Measurements from ENCODE around the gene ADCY5.
"Not testable (repeated sequence)": the region's sequence is repeated elsewhere in the genome, so short reads cannot be mapped to it uniquely, and the experiment has no call there.

Gene ADCY5

DNA sequence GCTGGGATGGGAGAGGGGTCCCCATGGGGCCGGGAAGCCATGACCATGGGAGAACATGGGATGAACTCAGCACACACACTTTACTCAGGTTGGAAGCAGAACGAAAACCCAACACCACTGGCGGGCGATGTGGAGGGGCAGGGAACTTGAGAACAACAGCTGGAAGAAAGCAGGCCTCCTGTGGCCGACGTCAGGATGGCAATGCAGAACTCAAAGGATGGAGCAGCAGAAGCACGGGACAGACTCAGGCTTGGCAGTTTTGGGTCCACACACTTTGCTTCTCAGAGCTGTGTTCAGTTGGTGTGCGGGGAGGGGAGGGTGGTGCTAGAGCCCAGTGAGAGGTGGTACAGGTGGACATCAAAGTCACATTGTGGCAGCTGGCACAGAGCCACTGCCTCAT is 166.4 kb downstream of the ADCY5 start:
- no peak for DNase-seq

DNA sequence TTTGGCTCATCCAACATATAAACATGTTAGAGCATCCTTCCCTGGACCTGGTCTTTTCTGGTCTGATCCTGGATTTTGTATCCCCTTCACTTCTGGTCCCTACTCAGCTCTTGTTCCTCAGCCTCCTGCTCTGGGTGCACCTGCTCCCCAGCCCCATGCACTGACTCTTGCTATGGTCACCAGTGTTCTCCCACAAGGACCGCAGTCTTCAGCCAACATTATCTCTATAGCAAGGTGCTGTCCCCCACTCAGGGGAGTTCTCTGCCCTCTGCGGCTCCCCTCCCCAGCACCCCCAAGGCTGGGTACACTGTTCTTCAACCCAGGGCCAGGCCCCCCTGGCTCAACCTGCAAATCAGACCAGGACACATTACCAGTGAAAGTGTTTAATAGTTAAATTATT is 167.0 kb downstream of the ADCY5 start:
- no peak for DNase-seq

DNA sequence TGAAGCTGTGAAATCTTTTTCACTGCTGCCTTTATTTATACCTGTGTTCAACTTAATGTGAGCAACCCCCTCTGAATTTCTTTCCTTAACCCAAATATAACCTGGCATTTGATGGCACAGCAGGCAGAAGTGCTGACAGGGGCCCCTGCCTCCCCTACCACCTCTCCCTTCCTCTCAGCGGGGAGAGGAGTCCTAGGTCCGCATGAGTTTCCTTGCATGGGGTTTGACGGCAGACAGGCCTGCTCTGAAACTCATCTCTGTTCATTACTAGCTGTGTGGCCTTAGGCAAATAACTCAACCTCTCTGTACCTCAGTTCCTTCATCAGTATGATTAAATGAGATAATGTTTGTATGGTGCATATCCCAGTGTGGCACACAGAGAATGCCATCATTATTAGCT is 167.5 kb downstream of the ADCY5 start:
- no peak for DNase-seq

- DNase-seq: no peak
Observed at GRCh38 chr3:123279121-123279520, 169.8 kb downstream of the ADCY5 start.

- DNase-seq: no peak
Observed at GRCh38 chr3:123278446-123278845, 170.4 kb downstream of the ADCY5 start.

DNA sequence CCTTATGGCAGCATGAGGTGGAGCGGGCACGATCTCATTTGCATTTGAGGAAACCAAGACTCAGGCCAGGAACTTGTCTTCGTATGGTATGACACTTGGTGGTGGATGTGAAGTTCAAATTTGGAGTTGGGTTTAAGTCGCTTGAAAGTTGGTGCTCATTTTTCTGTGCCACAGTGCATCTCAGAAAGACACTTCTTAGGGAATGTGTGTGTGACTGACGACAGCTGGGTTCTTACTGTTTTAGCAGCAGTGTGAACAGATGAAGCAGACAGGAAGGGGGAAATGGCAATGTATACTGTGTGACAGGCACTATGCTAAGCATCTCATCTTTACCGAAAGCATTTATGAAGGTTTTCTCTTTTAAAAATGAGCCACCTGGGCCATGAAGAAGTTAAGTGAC is 171.8 kb downstream of the ADCY5 start:
- no peak for DNase-seq

- DNase-seq: no peak
Observed at GRCh38 chr3:123276346-123277006, 172.4 kb downstream of the ADCY5 start.

- no peak for DNase-seq
Observed at GRCh38 chr3:123275691-123276090, 173.2 kb downstream of the ADCY5 start.

GRCh38 chr3:123272547-123272946 is 176.3 kb downstream of the ADCY5 start:
- DNase-seq: no peak

- no peak for DNase-seq
Observed at GRCh38 chr3:123271466-123272159, 177.3 kb downstream of the ADCY5 start.

- no peak for DNase-seq
Observed at GRCh38 chr3:123270818-123271217, 178.1 kb downstream of the ADCY5 start.

GRCh38 chr3:123267821-123268220 is 181.1 kb downstream of the ADCY5 start:
- DNase-seq: no peak

DNA sequence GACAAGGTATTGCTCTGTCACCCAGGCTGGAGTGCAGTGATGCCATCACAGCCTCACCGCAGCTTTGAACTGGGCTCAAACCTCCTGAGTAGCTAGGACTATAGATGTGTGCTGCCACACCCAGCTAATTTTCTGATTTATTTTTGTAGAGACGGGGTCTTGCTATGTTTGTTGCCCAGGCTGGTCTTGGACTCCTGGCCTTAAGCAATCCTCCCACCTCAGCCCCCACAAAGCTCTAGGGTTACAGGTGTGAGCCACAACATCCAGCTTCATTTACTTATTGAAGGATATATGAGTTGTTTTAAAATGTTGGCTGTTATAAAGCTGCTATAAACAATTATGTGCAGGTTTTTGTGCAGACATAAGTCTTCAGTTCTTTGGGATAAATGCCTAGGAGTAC is 184.9 kb downstream of the ADCY5 start:
- DNase-seq: no peak

DNA sequence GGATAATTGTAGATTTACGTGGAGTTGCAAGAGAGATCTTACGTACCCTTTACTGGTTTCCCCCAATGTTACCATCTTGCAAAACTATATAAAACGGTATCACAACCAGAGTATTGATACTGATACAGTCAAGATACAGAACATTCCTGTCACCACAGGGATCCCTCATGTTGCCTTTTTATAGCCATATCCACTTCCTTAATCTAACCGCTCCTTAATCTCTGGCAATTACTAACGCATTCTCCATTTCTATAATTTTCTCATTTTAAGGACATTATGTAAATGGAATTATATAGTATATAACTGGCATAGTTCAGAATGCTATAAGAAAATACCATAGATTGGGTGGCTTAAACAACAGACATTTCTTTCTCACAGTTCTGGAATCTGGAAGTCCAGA is 186.0 kb downstream of the ADCY5 start:
- DNase-seq: no peak

DNA sequence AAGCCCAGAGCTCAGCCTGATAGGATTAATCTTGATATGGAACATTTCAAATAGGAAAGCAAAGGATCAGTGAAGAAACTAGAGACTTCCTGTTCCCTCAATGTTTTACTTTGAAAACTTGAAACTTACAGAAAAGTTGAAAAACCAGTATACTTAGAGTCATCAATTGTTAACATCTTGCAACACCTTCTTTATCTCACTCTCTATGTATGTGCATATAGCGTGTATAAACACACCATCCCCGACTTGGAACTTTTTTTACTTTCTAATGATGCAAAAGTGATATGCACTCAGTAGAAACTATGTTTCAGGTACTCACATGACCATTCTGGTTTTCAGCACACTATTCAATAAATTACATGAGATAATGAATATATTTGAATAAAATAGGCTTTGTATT is 186.7 kb downstream of the ADCY5 start:
- DNase-seq: no peak

GRCh38 chr3:123261666-123262065 is 187.2 kb downstream of the ADCY5 start:
- no peak for DNase-seq

DNA sequence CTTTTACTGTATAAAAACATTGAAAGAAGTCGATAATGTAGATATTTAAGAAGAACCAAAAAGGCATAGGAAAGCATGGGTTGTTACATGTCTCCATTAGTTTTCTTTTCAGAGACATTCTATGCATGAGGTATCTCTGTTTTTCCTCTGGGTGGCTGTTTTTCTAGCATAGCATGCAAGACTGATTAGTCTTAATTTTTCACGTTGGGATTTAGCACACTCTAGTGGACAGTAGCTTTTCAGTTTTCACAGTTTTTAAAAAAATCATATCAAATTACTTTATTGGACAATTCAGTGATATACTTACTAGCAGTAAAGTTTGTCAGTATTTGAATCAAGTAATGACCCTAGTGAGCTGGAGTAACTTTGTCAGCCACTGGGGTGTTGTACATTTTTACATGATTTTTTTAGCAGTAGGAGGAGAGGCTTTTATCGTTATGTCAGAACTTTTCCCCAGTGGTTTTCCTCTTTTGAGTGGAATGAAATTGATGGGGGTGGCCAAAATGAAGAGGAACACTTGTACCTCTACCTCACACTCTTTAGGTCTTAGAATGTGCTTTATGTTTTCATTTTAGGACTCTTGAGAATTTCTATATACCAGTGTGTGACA is 190.0 kb downstream of the ADCY5 start:
- DNase-seq: peak; percentile 72

GRCh38 chr3:123258359-123258758 is 190.5 kb downstream of the ADCY5 start:
- no peak for DNase-seq

- peak; percentile 39 for DNase-seq
Observed at GRCh38 chr3:123256256-123256655, 192.6 kb downstream of the ADCY5 start.

DNA sequence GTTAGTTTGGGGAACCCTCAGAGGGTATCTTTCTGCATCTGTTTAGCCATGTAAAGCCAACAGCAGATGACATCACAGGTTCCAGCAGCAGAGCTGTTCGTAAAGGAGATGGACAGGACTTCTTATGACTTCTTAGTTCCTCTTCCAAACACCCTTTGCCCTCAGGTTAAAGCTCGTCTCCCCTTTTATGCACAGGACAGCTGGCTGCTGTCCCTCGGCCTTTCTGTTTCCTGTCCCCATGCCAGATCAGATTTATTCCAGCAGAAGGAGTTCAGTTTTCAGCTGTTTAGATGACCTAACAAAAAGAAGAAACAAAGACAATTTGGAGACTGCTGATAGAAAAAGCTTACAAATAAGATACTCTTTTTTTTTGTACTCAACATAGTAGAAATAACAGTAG is 202.0 kb downstream of the ADCY5 start:
- DNase-seq: no peak

- no peak for DNase-seq
Observed at GRCh38 chr3:123244128-123244527, 204.8 kb downstream of the ADCY5 start.

GRCh38 chr3:123239756-123240155 is 209.1 kb downstream of the ADCY5 start:
- no peak for DNase-seq

GRCh38 chr3:123239186-123239585 is 209.7 kb downstream of the ADCY5 start:
- DNase-seq: not testable (repeated sequence)

DNA sequence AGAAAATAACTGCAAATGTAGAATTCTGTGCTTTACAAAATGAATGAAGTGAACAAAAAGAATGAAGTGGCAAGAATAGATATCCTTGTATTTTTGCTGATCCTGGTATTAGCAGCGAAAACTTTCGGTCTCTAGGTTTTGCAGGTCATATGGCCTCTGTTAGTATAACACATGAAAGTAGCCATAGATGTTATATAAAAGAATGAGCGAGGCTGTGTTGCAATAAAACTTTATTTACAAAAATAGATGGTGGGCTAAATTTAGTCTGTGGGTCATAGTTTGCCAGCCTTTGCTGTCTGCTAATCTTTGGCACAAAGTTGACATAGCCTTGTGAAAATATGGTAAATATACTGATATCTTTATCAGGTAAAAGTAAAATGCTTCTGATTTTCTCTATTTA is 212.0 kb downstream of the ADCY5 start:
- no peak for DNase-seq

All from DMS53 (cell line).